ENCODE measurements around the gene CA4. TPM values are rescaled to one million over a fixed set of nuclear protein-coding genes. Genes with fewer than 3 reads are reported as not detected.
"Not testable (repeated sequence)": the region's sequence is repeated elsewhere in the genome, so short reads cannot be mapped to it uniquely, and the experiment has no call there.

CA4 gene
- total RNA-seq (2021), result 1.4 and 1.7 TPM in 2 replicates
- long read RNA-seq, transcript CA4-201 (8 exons, 1,154 nt), result major isoform, 6 of 8 reads
- long read RNA-seq, partial matches to known transcripts, result 0 of 8 reads
- long read RNA-seq, other reads (novel, unspliced or antisense), result 2 of 8 reads

DNA sequence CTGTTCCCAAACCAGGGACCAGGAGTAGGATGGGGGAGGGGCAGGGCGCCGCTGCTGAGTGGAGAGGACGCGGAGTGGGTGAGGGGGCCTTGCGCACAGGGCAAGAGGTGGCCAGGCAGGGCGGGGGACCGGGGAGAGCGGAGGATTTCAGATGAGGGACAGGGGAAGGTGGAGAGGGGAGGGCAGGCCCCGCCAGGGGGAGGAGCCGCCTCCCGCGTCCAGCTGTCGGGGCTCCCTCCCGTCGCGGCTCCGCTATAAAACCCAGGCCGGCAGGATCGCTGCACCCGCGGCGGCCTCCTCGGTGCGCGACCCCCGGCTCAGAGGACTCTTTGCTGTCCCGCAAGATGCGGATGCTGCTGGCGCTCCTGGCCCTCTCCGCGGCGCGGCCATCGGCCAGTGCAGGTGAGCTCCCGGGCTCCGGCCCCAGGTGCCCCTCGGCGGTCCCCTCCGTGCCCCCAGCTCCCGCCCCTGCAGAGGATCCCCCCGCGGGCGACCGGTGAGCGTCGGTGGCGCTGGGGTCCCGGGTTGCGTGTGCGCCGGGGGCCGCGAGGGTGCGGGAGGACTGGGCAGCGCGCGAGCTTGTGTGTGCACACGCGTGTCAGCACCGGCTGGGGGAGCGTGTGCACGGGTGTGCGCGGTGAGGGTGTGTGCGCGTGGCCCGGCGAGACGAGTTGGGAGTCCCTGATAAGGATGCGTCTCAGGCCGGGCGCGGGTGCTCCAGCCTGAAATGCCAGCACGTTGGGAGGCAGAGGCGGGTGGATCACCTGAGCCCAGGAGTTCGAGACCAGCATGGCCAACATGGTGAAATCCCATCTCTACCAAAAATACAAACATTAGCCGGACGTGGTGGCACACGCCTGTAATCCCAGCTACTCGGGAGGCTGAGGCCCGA lies at the start of gene CA4:
Gene CA4, plus strand, starts transcription at position 283 of the 892 bp plus-strand sequence. Its CDS starts 62 bp downstream, at position 345.
- Mint-ChIP-seq H3K4me3 (peak within 1 kb of the TSS; percentile 59 to 84), H3K27ac (no peak within 1 kb of the TSS), H3K4me1 (peaks cover 38 to 58% of the 10 kb centered on the region in 2 experiments), H3K9me3 (no peaks in the 10 kb centered on the region), H3K36me3 (ENCODE audit: insufficient read depth in 1 of 3, low read depth in 3 of 3) (no peaks in the 10 kb centered on the region), H3K27me3 (ENCODE audit: low read depth) (peaks cover 78% of the 10 kb centered on the region)
- Histone ChIP-seq H3K27ac (ENCODE audit: insufficient read length, low read depth, low read length) (no peak within 1 kb of the TSS), H3K27me3 (ENCODE audit: insufficient read depth, low read length) (peaks cover 14% of the 10 kb centered on the region), H3K4ac (ENCODE audit: low read depth, low read length) (no peak within 1 kb of the TSS), H2BK12ac (ENCODE audit: insufficient read length, low read depth, low read length) (no peak within 1 kb of the TSS), H3K23ac (ENCODE audit: insufficient read length, low read depth, low read length) (no peak within 1 kb of the TSS), H3K14ac (ENCODE audit: insufficient read depth, low read length) (no peak within 1 kb of the TSS; the same call in 1 of the 2 replicates), H2BK5ac (ENCODE audit: insufficient read length, low read length) (no peak within 1 kb of the TSS), H2BK20ac (ENCODE audit: low read depth, low read length, poor library complexity, severe bottlenecking) (no peak within 1 kb of the TSS), H3K9me3 (ENCODE audit: control insufficient read depth, low read depth, low read length) (no peaks in the 10 kb centered on the region), H3K79me1 (ENCODE audit: insufficient read depth, low read depth, low read length, poor library complexity, severe bottlenecking) (no peaks in the 10 kb centered on the region), H2AK5ac (ENCODE audit: insufficient read length, low read length) (no peak within 1 kb of the TSS), H2BK15ac (ENCODE audit: low read depth, low read length) (no peak within 1 kb of the TSS), H4K5ac (ENCODE audit: insufficient read length, low read depth, low read length) (no peak within 1 kb of the TSS), H3K9ac (ENCODE audit: extremely low read depth, insufficient read length, low read length) (no peak within 1 kb of the TSS), H3T11ph (ENCODE audit: low read length) (no peak within 1 kb of the TSS), H3K56ac (ENCODE audit: insufficient read length, low read depth, low read length) (no peak within 1 kb of the TSS), H3K23me2 (ENCODE audit: insufficient read length, low read depth, low read length, poor library complexity, severe bottlenecking) (peaks cover 6% of the 10 kb centered on the region), H3K4me2 (ENCODE audit: insufficient read depth, insufficient read length, low read length) (peak within 1 kb of the TSS; percentile 53), H2BK120ac (ENCODE audit: low read depth, low read length, poor library complexity, severe bottlenecking) (no peak within 1 kb of the TSS), H4K91ac (ENCODE audit: insufficient read length, low read depth, low read length) (no peak within 1 kb of the TSS), H3K4me1 (ENCODE audit: insufficient read depth, low read length) (peaks cover 24% of the 10 kb centered on the region), H3K79me2 (ENCODE audit: insufficient read depth, low read length) (no peaks in the 10 kb centered on the region), H2AFZ (ENCODE audit: low read length) (no peak within 1 kb of the TSS), H4K8ac (replicated peaks; ENCODE audit: insufficient read length, low read depth, low read length) (no peak within 1 kb of the TSS), H4K20me1 (ENCODE audit: control insufficient read depth, insufficient read depth, insufficient read length) (no peaks in the 10 kb centered on the region), H3K18ac (ENCODE audit: insufficient read length, low read depth, low read length) (no peak within 1 kb of the TSS)
- no CpG with 5 or more reads among the region's 81 CpGs for WGBS (ENCODE audit: extremely low coverage, insufficient read length, low lambda C conversion rate)
- no peak for TF ChIP-seq CTCF (conservative IDR thresholded peaks at IDR 0.05)
- peak; percentile 75 for DNase-seq

DNA sequence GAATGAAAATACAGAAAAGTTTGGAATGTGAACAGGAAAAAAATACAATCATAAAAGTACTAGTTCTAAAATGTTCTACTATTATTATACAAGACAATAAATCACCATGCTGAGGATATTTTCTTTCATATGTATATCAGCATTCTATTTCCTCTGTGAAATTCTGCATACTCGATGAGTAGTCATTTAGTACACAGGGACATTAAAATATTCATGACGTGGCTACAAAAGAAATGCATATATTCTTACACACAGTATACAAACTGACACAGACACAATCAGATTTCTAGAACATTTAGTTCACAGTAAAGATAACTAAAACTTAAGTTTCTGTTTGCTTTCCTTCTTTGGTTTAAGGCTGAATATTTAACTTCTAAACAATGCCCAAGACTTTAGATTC lies 49.2 kb upstream of the CA4 start:
- not testable (repeated sequence) for H4K8ac ChIP-seq (replicated peaks; ENCODE audit: insufficient read length, low read depth, low read length); H3K27ac Mint-ChIP-seq; H2AK5ac ChIP-seq (ENCODE audit: insufficient read length, low read length); H3K56ac ChIP-seq (ENCODE audit: insufficient read length, low read depth, low read length); H3K23ac ChIP-seq (ENCODE audit: insufficient read length, low read depth, low read length); H4K20me1 ChIP-seq (ENCODE audit: control insufficient read depth, insufficient read depth, insufficient read length); H3K9ac ChIP-seq (ENCODE audit: extremely low read depth, insufficient read length, low read length); H4K91ac ChIP-seq (ENCODE audit: insufficient read length, low read depth, low read length); H3T11ph ChIP-seq (ENCODE audit: low read length); H2BK120ac ChIP-seq (ENCODE audit: low read depth, low read length, poor library complexity, severe bottlenecking); H3K18ac ChIP-seq (ENCODE audit: insufficient read length, low read depth, low read length); H4K5ac ChIP-seq (ENCODE audit: insufficient read length, low read depth, low read length); H2BK12ac ChIP-seq (ENCODE audit: insufficient read length, low read depth, low read length); H3K4me3 Mint-ChIP-seq; H2AFZ ChIP-seq (ENCODE audit: low read length); H3K14ac ChIP-seq (ENCODE audit: insufficient read depth, low read length); H3K9me3 ChIP-seq (ENCODE audit: control insufficient read depth, low read depth, low read length); H3K23me2 ChIP-seq (ENCODE audit: insufficient read length, low read depth, low read length, poor library complexity, severe bottlenecking); H3K4ac ChIP-seq (ENCODE audit: low read depth, low read length); H3K4me1 ChIP-seq (ENCODE audit: insufficient read depth, low read length); H3K4me1 Mint-ChIP-seq; H3K4me2 ChIP-seq (ENCODE audit: insufficient read depth, insufficient read length, low read length); H3K79me2 ChIP-seq (ENCODE audit: insufficient read depth, low read length); H3K79me1 ChIP-seq (ENCODE audit: insufficient read depth, low read depth, low read length, poor library complexity, severe bottlenecking); H3K27me3 ChIP-seq (ENCODE audit: insufficient read depth, low read length); H3K27me3 Mint-ChIP-seq (ENCODE audit: low read depth); H3K9me3 Mint-ChIP-seq; H3K36me3 Mint-ChIP-seq (ENCODE audit: insufficient read depth in 1 of 3, low read depth in 3 of 3); H2BK15ac ChIP-seq (ENCODE audit: low read depth, low read length); H2BK5ac ChIP-seq (ENCODE audit: insufficient read length, low read length); H2BK20ac ChIP-seq (ENCODE audit: low read depth, low read length, poor library complexity, severe bottlenecking); DNase-seq; H3K27ac ChIP-seq (ENCODE audit: insufficient read length, low read depth, low read length)
- WGBS (ENCODE audit: extremely low coverage, insufficient read length, low lambda C conversion rate), result no CpG with 5 or more reads among the region's 2 CpGs
